ENCODE results near the gene CPAMD8.

Gene CPAMD8

GRCh38 chr19:16922592-16922934, 104.0 kb downstream of the CPAMD8 start:
- no peak overlapping the region for H3K4me3 ChIP-seq (ENCODE audit: control insufficient read depth in 1 of 7, extremely low read depth in 1 of 7, insufficient read depth in 4 of 7, low read depth in 2 of 7, low read length in 6 of 7)
- WGBS (ENCODE audit: insufficient coverage), result 88% methylated on average over 1 of the region's 1 CpG
- ChIA-PET CTCF (no interaction called here), POLR2A (no interaction called here)
- H3K9me3 ChIP-seq (ENCODE audit: control extremely low read depth in 1 of 5, control insufficient read depth in 4 of 5, insufficient read depth in 2 of 5, low read depth in 1 of 5, low read length in 4 of 5), result peaks cover 0 to 20% (median 10%) of the 10 kb centered on the region in 5 experiments
- no peaks in the 10 kb centered on the region for H3K36me3 ChIP-seq (ENCODE audit: control insufficient read depth in 4 of 4, insufficient read depth in 4 of 4, low read length in 3 of 4)
- no peak for DNase-seq
- H3K4me1 ChIP-seq (ENCODE audit: control extremely low read depth in 1 of 4, control insufficient read depth in 4 of 4, insufficient read depth in 4 of 4, low read length in 3 of 4), result no peaks in the 10 kb centered on the region
- H3K27me3 ChIP-seq (replicated peaks in 2 of 5; ENCODE audit: control insufficient read depth in 4 of 5, insufficient read depth in 5 of 5, low read length in 4 of 5), result peaks cover 0 to 2% (median 0%) of the 10 kb centered on the region in 5 experiments
- no peak overlapping the region for H3K27ac ChIP-seq (ENCODE audit: insufficient read depth in 1 of 2, low read depth in 1 of 2, low read length in 2 of 2, poor library complexity in 1 of 2, severe bottlenecking in 2 of 2)

- Histone ChIP-seq H3K4me3 (ENCODE audit: control insufficient read depth in 1 of 7, extremely low read depth in 1 of 7, insufficient read depth in 4 of 7, low read depth in 2 of 7, low read length in 6 of 7) (no peak overlapping the region), H3K27ac (ENCODE audit: insufficient read depth in 1 of 2, low read depth in 1 of 2, low read length in 2 of 2, poor library complexity in 1 of 2, severe bottlenecking in 2 of 2) (no peak overlapping the region), H3K9me3 (ENCODE audit: control extremely low read depth in 1 of 5, control insufficient read depth in 4 of 5, insufficient read depth in 2 of 5, low read depth in 1 of 5, low read length in 4 of 5) (peaks cover 0 to 20% (median 9%) of the 10 kb centered on the region in 5 experiments), H3K27me3 (replicated peaks in 2 of 5; ENCODE audit: control insufficient read depth in 4 of 5, insufficient read depth in 5 of 5, low read length in 4 of 5) (peaks cover 0 to 2% (median 0%) of the 10 kb centered on the region in 5 experiments), H3K4me1 (ENCODE audit: control extremely low read depth in 1 of 4, control insufficient read depth in 4 of 4, insufficient read depth in 4 of 4, low read length in 3 of 4) (no peaks in the 10 kb centered on the region), H3K36me3 (ENCODE audit: control insufficient read depth in 4 of 4, insufficient read depth in 4 of 4, low read length in 3 of 4) (no peaks in the 10 kb centered on the region)
- WGBS (ENCODE audit: insufficient coverage), result 95% methylated on average over 19 of the region's 21 CpGs
- CTCF ChIA-PET, result no interaction called here
- POLR2A ChIA-PET, result interaction anchor here (0.7 kb wide), 1 partner anchor 172 kb away, joined by 3 read pairs; no protein-coding TSS in a partner anchor
- no peak for DNase-seq
Observed at GRCh38 chr19:16921766-16922591, 104.6 kb downstream of the CPAMD8 start.

GRCh38 chr19:16920816-16921529, 105.6 kb downstream of the CPAMD8 start:
- Histone ChIP-seq H3K4me1 (ENCODE audit: control extremely low read depth in 1 of 4, control insufficient read depth in 4 of 4, insufficient read depth in 4 of 4, low read length in 3 of 4) (no peaks in the 10 kb centered on the region), H3K4me3 (ENCODE audit: control insufficient read depth in 1 of 7, extremely low read depth in 1 of 7, insufficient read depth in 4 of 7, low read depth in 2 of 7, low read length in 6 of 7) (no peak overlapping the region), H3K27ac (ENCODE audit: insufficient read depth in 1 of 2, low read depth in 1 of 2, low read length in 2 of 2, poor library complexity in 1 of 2, severe bottlenecking in 2 of 2) (no peak overlapping the region), H3K36me3 (ENCODE audit: control insufficient read depth in 4 of 4, insufficient read depth in 4 of 4, low read length in 3 of 4) (no peaks in the 10 kb centered on the region), H3K27me3 (replicated peaks in 2 of 5; ENCODE audit: control insufficient read depth in 4 of 5, insufficient read depth in 5 of 5, low read length in 4 of 5) (no peaks in the 10 kb centered on the region), H3K9me3 (ENCODE audit: control extremely low read depth in 1 of 5, control insufficient read depth in 4 of 5, insufficient read depth in 2 of 5, low read depth in 1 of 5, low read length in 4 of 5) (peaks cover 0 to 17% (median 4%) of the 10 kb centered on the region in 5 experiments)
- POLR2A ChIA-PET, result interaction anchor here (0.7 kb wide), 1 partner anchor 171 kb away, joined by 3 read pairs; no protein-coding TSS in a partner anchor
- no peak for DNase-seq
- WGBS (ENCODE audit: insufficient coverage), result 88% methylated on average over 9 of the region's 12 CpGs
- CTCF ChIA-PET, result no interaction called here

GRCh38 chr19:16919496-16919895, 107.1 kb downstream of the CPAMD8 start:
- Histone ChIP-seq H3K4me1 (ENCODE audit: control extremely low read depth in 1 of 4, control insufficient read depth in 4 of 4, insufficient read depth in 4 of 4, low read length in 3 of 4) (no peaks in the 10 kb centered on the region), H3K36me3 (ENCODE audit: control insufficient read depth in 4 of 4, insufficient read depth in 4 of 4, low read length in 3 of 4) (no peaks in the 10 kb centered on the region), H3K9me3 (ENCODE audit: control extremely low read depth in 1 of 5, control insufficient read depth in 4 of 5, insufficient read depth in 2 of 5, low read depth in 1 of 5, low read length in 4 of 5) (peaks cover 0 to 16% (median 5%) of the 10 kb centered on the region in 5 experiments), H3K27me3 (replicated peaks in 2 of 5; ENCODE audit: control insufficient read depth in 4 of 5, insufficient read depth in 5 of 5, low read length in 4 of 5) (no peaks in the 10 kb centered on the region), H3K27ac (ENCODE audit: insufficient read depth in 1 of 2, low read depth in 1 of 2, low read length in 2 of 2, poor library complexity in 1 of 2, severe bottlenecking in 2 of 2) (no peak overlapping the region), H3K4me3 (ENCODE audit: control insufficient read depth in 1 of 7, extremely low read depth in 1 of 7, insufficient read depth in 4 of 7, low read depth in 2 of 7, low read length in 6 of 7) (no peak overlapping the region)
- 78% methylated on average over 3 of the region's 4 CpGs for WGBS (ENCODE audit: insufficient coverage)
- CTCF ChIA-PET, result no interaction called here
- no peak for DNase-seq
- POLR2A ChIA-PET, result no interaction called here

- H3K9me3 ChIP-seq (ENCODE audit: control extremely low read depth in 1 of 5, control insufficient read depth in 4 of 5, insufficient read depth in 2 of 5, low read depth in 1 of 5, low read length in 4 of 5), result peaks cover 2 to 32% (median 17%) of the 10 kb centered on the region in 5 experiments
- CTCF ChIA-PET, result interaction anchor here (0.8 kb wide), 1 partner anchor 17 kb away, joined by 3 read pairs; no protein-coding TSS in a partner anchor
- no peaks in the 10 kb centered on the region for H3K4me1 ChIP-seq (ENCODE audit: control extremely low read depth in 1 of 4, control insufficient read depth in 4 of 4, insufficient read depth in 4 of 4, low read length in 3 of 4)
- DNase-seq, result no peak
- POLR2A ChIA-PET, result no interaction called here
- no peak overlapping the region for H3K27ac ChIP-seq (ENCODE audit: insufficient read depth in 1 of 2, low read depth in 1 of 2, low read length in 2 of 2, poor library complexity in 1 of 2, severe bottlenecking in 2 of 2)
- WGBS (ENCODE audit: insufficient coverage), result 100% methylated on average over 2 of the region's 7 CpGs
- no peaks in the 10 kb centered on the region for H3K36me3 ChIP-seq (ENCODE audit: control insufficient read depth in 4 of 4, insufficient read depth in 4 of 4, low read length in 3 of 4)
- no peak overlapping the region for H3K4me3 ChIP-seq (ENCODE audit: control insufficient read depth in 1 of 7, extremely low read depth in 1 of 7, insufficient read depth in 4 of 7, low read depth in 2 of 7, low read length in 6 of 7)
- H3K27me3 ChIP-seq (replicated peaks in 2 of 5; ENCODE audit: control insufficient read depth in 4 of 5, insufficient read depth in 5 of 5, low read length in 4 of 5), result peaks cover 0 to 1% (median 0%) of the 10 kb centered on the region in 5 experiments
Observed at GRCh38 chr19:16917401-16917800, 109.2 kb downstream of the CPAMD8 start.

- ChIA-PET POLR2A (interaction anchor here (0.6 to 0.8 kb wide), 2 partner anchors 18 to 148 kb away, joined by 3 read pairs; no protein-coding TSS in a partner anchor), CTCF (no interaction called here)
- Histone ChIP-seq H3K27me3 (replicated peaks in 2 of 5; ENCODE audit: control insufficient read depth in 4 of 5, insufficient read depth in 5 of 5, low read length in 4 of 5) (peaks cover 0 to 1% (median 0%) of the 10 kb centered on the region in 5 experiments), H3K9me3 (ENCODE audit: control extremely low read depth in 1 of 5, control insufficient read depth in 4 of 5, insufficient read depth in 2 of 5, low read depth in 1 of 5, low read length in 4 of 5) (peaks cover 2 to 41% (median 21%) of the 10 kb centered on the region in 5 experiments), H3K4me3 (ENCODE audit: control insufficient read depth in 1 of 7, extremely low read depth in 1 of 7, insufficient read depth in 4 of 7, low read depth in 2 of 7, low read length in 6 of 7) (no peak overlapping the region), H3K4me1 (ENCODE audit: control extremely low read depth in 1 of 4, control insufficient read depth in 4 of 4, insufficient read depth in 4 of 4, low read length in 3 of 4) (no peaks in the 10 kb centered on the region), H3K36me3 (ENCODE audit: control insufficient read depth in 4 of 4, insufficient read depth in 4 of 4, low read length in 3 of 4) (no peaks in the 10 kb centered on the region), H3K27ac (ENCODE audit: insufficient read depth in 1 of 2, low read depth in 1 of 2, low read length in 2 of 2, poor library complexity in 1 of 2, severe bottlenecking in 2 of 2) (no peak overlapping the region)
- no peak for DNase-seq
- WGBS (ENCODE audit: insufficient coverage), result 66% methylated on average over 2 of the region's 3 CpGs
Observed at GRCh38 chr19:16915734-16916133, 110.9 kb downstream of the CPAMD8 start.

GRCh38 chr19:16915135-16915534, 111.5 kb downstream of the CPAMD8 start:
- ChIA-PET POLR2A (interaction anchor here (0.6 kb wide), 1 partner anchor 147 kb away, joined by 3 read pairs; no protein-coding TSS in a partner anchor), CTCF (no interaction called here)
- Histone ChIP-seq H3K4me1 (ENCODE audit: control extremely low read depth in 1 of 4, control insufficient read depth in 4 of 4, insufficient read depth in 4 of 4, low read length in 3 of 4) (no peaks in the 10 kb centered on the region), H3K27me3 (replicated peaks in 2 of 5; ENCODE audit: control insufficient read depth in 4 of 5, insufficient read depth in 5 of 5, low read length in 4 of 5) (peaks cover 0 to 1% (median 0%) of the 10 kb centered on the region in 5 experiments), H3K36me3 (ENCODE audit: control insufficient read depth in 4 of 4, insufficient read depth in 4 of 4, low read length in 3 of 4) (no peaks in the 10 kb centered on the region), H3K4me3 (ENCODE audit: control insufficient read depth in 1 of 7, extremely low read depth in 1 of 7, insufficient read depth in 4 of 7, low read depth in 2 of 7, low read length in 6 of 7) (no peak overlapping the region), H3K27ac (ENCODE audit: insufficient read depth in 1 of 2, low read depth in 1 of 2, low read length in 2 of 2, poor library complexity in 1 of 2, severe bottlenecking in 2 of 2) (no peak overlapping the region), H3K9me3 (ENCODE audit: control extremely low read depth in 1 of 5, control insufficient read depth in 4 of 5, insufficient read depth in 2 of 5, low read depth in 1 of 5, low read length in 4 of 5) (peaks cover 2 to 43% (median 21%) of the 10 kb centered on the region in 5 experiments)
- whole genome bisulfite sequencing (ENCODE audit: insufficient coverage), result 50% methylated on average over 2 of the region's 3 CpGs
- no peak for DNase-seq
